ENCODE data around the gene CFAP43.
A peak's percentile ranks its signal among the peaks of the same experiment; 100 is the strongest.

Gene CFAP43

DNA sequence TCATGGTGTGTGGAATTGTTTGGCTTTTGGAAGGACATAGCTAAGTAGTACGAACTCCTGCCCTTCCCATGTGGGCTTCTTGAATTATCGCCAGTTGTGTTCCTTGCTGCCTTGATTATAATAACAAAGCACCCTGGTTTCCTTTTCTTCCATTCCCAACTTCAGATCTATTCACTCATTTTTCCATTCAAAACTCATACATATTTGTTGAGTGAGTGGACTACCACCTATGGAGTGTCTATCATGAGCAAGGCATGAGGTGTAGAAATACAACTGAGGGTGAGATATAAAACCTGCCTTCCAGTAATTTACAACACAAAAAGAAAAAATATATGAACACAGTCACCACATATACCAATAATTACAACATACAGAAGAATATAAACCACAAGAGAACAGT, 141.6 kb downstream of the CFAP43 start:
- DNase-seq: no peak

GRCh38 chr10:104089621-104090020, 142.5 kb downstream of the CFAP43 start:
- no peak for DNase-seq

GRCh38 chr10:104088239-104088638, 143.9 kb downstream of the CFAP43 start:
- DNase-seq: no peak

- no peak for DNase-seq
Observed at GRCh38 chr10:104085801-104086400, 146.3 kb downstream of the CFAP43 start, which contains the start of gene COL17A1. Gene COL17A1, minus strand, starts transcription at chr10:104085880. Its CDS starts 5,207 bp downstream, at chr10:104080673.

GRCh38 chr10:104084482-104085142, 147.6 kb downstream of the CFAP43 start:
- DNase-seq: no peak

DNA sequence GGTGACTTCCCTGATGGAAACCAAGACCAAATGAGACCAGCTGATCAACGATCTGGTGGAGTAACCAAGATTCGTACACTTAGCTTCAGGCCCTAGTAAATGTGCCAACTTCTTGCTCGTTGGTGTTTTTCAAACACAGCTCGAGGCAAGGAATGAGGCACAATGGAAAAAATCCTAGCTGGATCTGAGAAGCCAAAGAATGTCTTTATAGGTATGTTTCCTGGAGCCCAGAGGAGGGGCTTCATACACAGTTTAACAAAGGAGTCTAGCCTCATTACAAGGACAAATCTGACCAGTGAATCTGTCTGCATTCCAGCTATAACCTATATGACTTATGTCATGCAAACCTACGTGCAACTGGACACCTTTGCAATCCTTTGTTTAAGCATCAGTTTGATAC, 150.2 kb downstream of the CFAP43 start:
- DNase-seq: no peak

GRCh38 chr10:104080762-104081161, 151.4 kb downstream of the CFAP43 start:
- peak; percentile 31 for DNase-seq

Data from CD4-positive, alpha-beta T cell treated with Interleukin-12 subunit alpha and Interleukin-12 subunit beta, for 1 hour (primary cell).